Liver (tissue), 9 donors: Measurements from ENCODE around the gene ZDHHC11. TPM values are rescaled to one million over a fixed set of nuclear protein-coding genes. Genes with fewer than 3 reads are reported as not detected.

ENCODE experiments used
- DNase-seq: peaks from one replicate; pipeline ENCODE4 v3.0.0-alpha.2; 2017; ENCODE audit warnings: low spot score
- H3K27ac ChIP-seq, 2 donors: one replicate each; pipeline ENCODE4 v1.7.0; 2013; ENCODE audit warnings: inconsistent platforms in 2 of 2, low read length in 2 of 2, control low read depth in 1 of 2, low read depth in 1 of 2, mild to moderate bottlenecking in 1 of 2
- H3K27me3 ChIP-seq, 4 donors: one replicate each; pipeline versions ENCODE4 v1.6.1 to v1.7.0; 2013; ENCODE audit warnings: low read length in 3 of 4, inconsistent platforms in 1 of 4, mild to moderate bottlenecking in 1 of 4, moderate library complexity in 1 of 4; ENCODE audit not compliant: control insufficient read depth in 4 of 4, insufficient read depth in 4 of 4
- H3K36me3 ChIP-seq, 4 donors: one replicate each; pipeline versions ENCODE4 v1.6.1 to v1.7.0; 2013; ENCODE audit warnings: low read length in 3 of 4, mild to moderate bottlenecking in 3 of 4, low read depth in 1 of 4, moderate library complexity in 1 of 4; ENCODE audit not compliant: control insufficient read depth in 4 of 4, insufficient read depth in 3 of 4
- H3K4me1 ChIP-seq, 4 donors: one replicate each; pipeline versions ENCODE4 v1.6.1 to v1.7.0; 2013; ENCODE audit warnings: low read length in 3 of 4, mild to moderate bottlenecking in 3 of 4, moderate library complexity in 1 of 4; ENCODE audit not compliant: control insufficient read depth in 4 of 4, insufficient read depth in 4 of 4
- H3K4me3 ChIP-seq, 3 donors: one replicate each; pipeline versions ENCODE4 v1.6.1 to v1.7.0; 2013; ENCODE audit warnings: low read length in 3 of 3, control low read depth in 1 of 3, low read depth in 1 of 3, mild to moderate bottlenecking in 1 of 3
- H3K9ac ChIP-seq, 2 donors: one replicate each; pipeline ENCODE4 v1.7.0; 2013; ENCODE audit warnings: low read length in 2 of 2, mild to moderate bottlenecking in 2 of 2, moderate library complexity in 2 of 2, control low read depth in 1 of 2, low read depth in 1 of 2
- H3K9me3 ChIP-seq, 4 donors: one replicate each; pipeline versions ENCODE4 v1.6.1 to v1.7.0; 2013; ENCODE audit warnings: low read length in 3 of 4; ENCODE audit not compliant: control insufficient read depth in 4 of 4
- CTCF ChIP-seq: fragments of 150-350 bp; IDR thresholded peaks from 2 replicates; pipeline ENCODE4 v1.5.1; 2017; ENCODE audit warnings: improper control_type of control experiment, low read depth, low read length; ENCODE audit not compliant: missing input control
- FOXA1 ChIP-seq: IDR thresholded peaks from 2 replicates; pipeline ENCODE4 v1.6.1; 2016; ENCODE audit warnings: antibody characterized with exemption
- FOXA2 ChIP-seq: IDR thresholded peaks from 2 replicates; pipeline ENCODE4 v1.6.1; 2016; ENCODE audit warnings: antibody characterized with exemption
- GABPA ChIP-seq, 2 donors: IDR thresholded peaks in 1 of 2; conservative IDR thresholded peaks in 1 of 2; 2 replicates each; pipeline ENCODE4 v1.6.1; 2016; ENCODE audit warnings: antibody characterized with exemption in 2 of 2, mild to moderate bottlenecking in 1 of 2, moderate library complexity in 1 of 2
- HNF4G ChIP-seq: IDR thresholded peaks from 2 replicates; pipeline ENCODE4 v1.6.1; 2016; ENCODE audit warnings: antibody characterized with exemption
- NR2F2 ChIP-seq: IDR thresholded peaks from 2 replicates; pipeline ENCODE4 v1.6.1; 2016; ENCODE audit warnings: antibody characterized with exemption
- RAD21 ChIP-seq, 2 donors: IDR thresholded peaks; 2 replicates each; pipeline ENCODE4 v1.6.1; 2016; ENCODE audit warnings: antibody characterized with exemption in 2 of 2, mild to moderate bottlenecking in 2 of 2
- REST ChIP-seq: IDR thresholded peaks from 2 replicates; pipeline ENCODE4 v1.6.1; 2016; ENCODE audit warnings: antibody characterized with exemption, mild to moderate bottlenecking
- SP1 ChIP-seq: IDR thresholded peaks from 2 replicates; pipeline ENCODE4 v1.6.1; 2018; ENCODE audit warnings: antibody characterized with exemption, mild to moderate bottlenecking
- TAF1 ChIP-seq: conservative IDR thresholded peaks from 2 replicates; pipeline ENCODE4 v1.6.1; 2016; ENCODE audit warnings: antibody characterized with exemption, mild to moderate bottlenecking
- YY1 ChIP-seq: IDR thresholded peaks from 2 replicates; pipeline ENCODE4 v1.6.1; 2016; ENCODE audit warnings: antibody characterized with exemption, mild to moderate bottlenecking
- ZBTB33 ChIP-seq: IDR thresholded peaks from 2 replicates; pipeline ENCODE4 v1.6.1; 2016; ENCODE audit warnings: antibody characterized with exemption
- WGBS: extraction: QIAGEN DNeasy Blood & Tissue Kit; methylation state at CpG from one replicate; pipeline ENCODE4 v1.1.7; 2013; 5-methylcytosine and 5-hydroxymethylcytosine counted together
- polyA plus RNA-seq, 2 donors: library from polyadenylated mRNA; stranded (reverse) in 1 of 2; unstranded in 1 of 2; fragments of 200-250 nt in 1 of 2; fragments of >200 nt in 1 of 2; fragmentation: Nextera tagmentation in 1 of 2; extraction: Ambion mirVana in 1 of 2; gene quantifications; one replicate each; pipeline versions ENCODE4 v1.2.1 to v1.2.3, GENCODE V29; 2013 to 2015
- total RNA-seq, 2 donors: library from RNA; depleted of rRNA; stranded (reverse); fragments of >200 nt; gene quantifications; one replicate each; pipeline ENCODE4 v1.2.3, GENCODE V29; 2014
- TF ChIP-seq, protein P1 (sequence below): IDR thresholded peaks from 2 replicates; pipeline ENCODE4 v1.6.1; 2016; ENCODE audit warnings: antibody characterized with exemption
- donor health status: healthy.
- donor health status: healthy.
- donor health status: healthy.
- donor health status: healthy.
- donor health status: healthy.

Gene ZDHHC11
- total and polyA plus RNA-seq, 4 donors = 0.93 to 3.2 (median 1.3) TPM

GRCh38 chr5:765948-766631 is 84.7 kb downstream of the ZDHHC11 start:
- no peak overlapping the region for H3K27ac ChIP-seq
- H3K4me3 ChIP-seq = no peak overlapping the region
- 94% methylated on average over 18 of the region's 18 CpGs for WGBS
- H3K27me3 ChIP-seq = no peaks in the 10 kb centered on the region
- no peak overlapping the region for H3K9ac ChIP-seq
- no peak for DNase-seq
- H3K4me1 ChIP-seq = no peaks in the 10 kb centered on the region
- no peaks in the 10 kb centered on the region for H3K9me3 ChIP-seq
- H3K36me3 ChIP-seq = peaks cover 0 to 10% (median 2%) of the 10 kb centered on the region in 4 donors
- TF ChIP-seq YY1 (no peak), ZBTB33 (no peak), HNF4G (no peak), RAD21 (IDR thresholded peaks at IDR 0.05) (no peak), NR2F2 (no peak), CTCF (no peak)
- TF ChIP-seq, protein P1, sequence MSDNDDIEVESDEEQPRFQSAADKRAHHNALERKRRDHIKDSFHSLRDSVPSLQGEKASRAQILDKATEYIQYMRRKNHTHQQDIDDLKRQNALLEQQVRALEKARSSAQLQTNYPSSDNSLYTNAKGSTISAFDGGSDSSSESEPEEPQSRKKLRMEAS = no peak

DNA sequence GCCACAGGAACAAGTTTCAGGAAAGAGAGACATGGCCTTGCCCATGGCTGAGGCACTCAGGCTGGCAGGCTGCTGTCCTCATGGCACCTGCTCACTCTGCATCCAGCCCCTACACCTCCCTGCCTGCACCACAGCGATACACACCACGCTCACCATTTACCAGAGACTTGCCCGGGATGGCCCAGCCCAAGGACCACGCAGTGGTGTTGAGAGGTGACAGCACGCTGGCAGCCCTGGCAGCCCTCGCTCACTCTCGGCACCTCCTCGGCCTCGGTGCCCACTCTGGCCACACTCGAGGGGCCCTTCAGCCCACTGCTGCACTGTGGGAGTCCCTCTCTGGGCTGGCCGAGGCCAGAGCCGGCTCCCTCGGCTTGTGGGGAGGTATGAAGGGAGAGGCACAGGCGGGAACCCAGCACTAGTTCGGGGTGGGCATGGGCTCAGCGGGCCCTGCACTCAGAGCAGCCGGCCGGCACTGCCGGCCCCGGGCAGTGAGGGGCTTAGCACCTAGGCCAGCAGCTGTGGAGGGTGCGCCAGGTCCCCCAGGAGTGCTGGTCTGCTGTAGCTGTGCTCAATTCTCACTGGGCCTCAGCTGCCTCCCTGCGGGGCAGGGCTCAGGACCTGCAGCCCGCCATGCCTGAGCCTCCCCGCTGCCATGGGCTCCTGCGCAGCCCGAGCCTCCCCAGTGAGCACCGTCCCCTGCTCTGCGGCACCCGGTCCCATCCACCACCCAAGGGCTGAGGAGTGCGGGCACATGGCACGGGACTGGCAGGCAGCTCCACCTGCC is 86.6 kb downstream of the ZDHHC11 start:
- 97% methylated on average over 31 of the region's 31 CpGs for WGBS
- no peak for DNase-seq
- no peak overlapping the region for H3K27ac ChIP-seq
- H3K27me3 ChIP-seq = no peaks in the 10 kb centered on the region
- no peak overlapping the region for H3K9ac ChIP-seq
- H3K4me3 ChIP-seq = no peak overlapping the region
- H3K9me3 ChIP-seq = no peaks in the 10 kb centered on the region
- H3K4me1 ChIP-seq = peaks cover 0 to 7% (median 4%) of the 10 kb centered on the region in 4 donors
- peaks cover 0 to 10% (median 2%) of the 10 kb centered on the region in 4 donors for H3K36me3 ChIP-seq
- TF ChIP-seq GABPA (IDR thresholded peaks at IDR 0.05 in 1 of 2, conservative IDR thresholded peaks at IDR 0.05 in 1 of 2) (no peak), TAF1 (no peak), FOXA2 (no peak), FOXA1 (no peak), REST (no peak), CTCF (no peak), SP1 (no peak)
